Liver (tissue), 9 donors: Measurements from ENCODE around the gene ITPKB. TPM values are rescaled to one million over a fixed set of nuclear protein-coding genes. Genes with fewer than 3 reads are reported as not detected.

ENCODE experiments used
- DNase-seq: peaks from one replicate; pipeline ENCODE4 v3.0.0-alpha.2; 2017; ENCODE audit warnings: low spot score
- H3K27ac ChIP-seq, 2 donors: one replicate each; pipeline ENCODE4 v1.7.0; 2013; ENCODE audit warnings: inconsistent platforms in 2 of 2, low read length in 2 of 2, control low read depth in 1 of 2, low read depth in 1 of 2, mild to moderate bottlenecking in 1 of 2
- H3K27me3 ChIP-seq, 4 donors: one replicate each; pipeline versions ENCODE4 v1.6.1 to v1.7.0; 2013; ENCODE audit warnings: low read length in 3 of 4, inconsistent platforms in 1 of 4, mild to moderate bottlenecking in 1 of 4, moderate library complexity in 1 of 4; ENCODE audit not compliant: control insufficient read depth in 4 of 4, insufficient read depth in 4 of 4
- H3K36me3 ChIP-seq, 4 donors: one replicate each; pipeline versions ENCODE4 v1.6.1 to v1.7.0; 2013; ENCODE audit warnings: low read length in 3 of 4, mild to moderate bottlenecking in 3 of 4, low read depth in 1 of 4, moderate library complexity in 1 of 4; ENCODE audit not compliant: control insufficient read depth in 4 of 4, insufficient read depth in 3 of 4
- H3K4me1 ChIP-seq, 4 donors: one replicate each; pipeline versions ENCODE4 v1.6.1 to v1.7.0; 2013; ENCODE audit warnings: low read length in 3 of 4, mild to moderate bottlenecking in 3 of 4, moderate library complexity in 1 of 4; ENCODE audit not compliant: control insufficient read depth in 4 of 4, insufficient read depth in 4 of 4
- H3K4me3 ChIP-seq, 3 donors: one replicate each; pipeline versions ENCODE4 v1.6.1 to v1.7.0; 2013; ENCODE audit warnings: low read length in 3 of 3, control low read depth in 1 of 3, low read depth in 1 of 3, mild to moderate bottlenecking in 1 of 3
- H3K9ac ChIP-seq, 2 donors: one replicate each; pipeline ENCODE4 v1.7.0; 2013; ENCODE audit warnings: low read length in 2 of 2, mild to moderate bottlenecking in 2 of 2, moderate library complexity in 2 of 2, control low read depth in 1 of 2, low read depth in 1 of 2
- H3K9me3 ChIP-seq, 4 donors: one replicate each; pipeline versions ENCODE4 v1.6.1 to v1.7.0; 2013; ENCODE audit warnings: low read length in 3 of 4; ENCODE audit not compliant: control insufficient read depth in 4 of 4
- CTCF ChIP-seq: fragments of 150-350 bp; IDR thresholded peaks from 2 replicates; pipeline ENCODE4 v1.5.1; 2017; ENCODE audit warnings: improper control_type of control experiment, low read depth, low read length; ENCODE audit not compliant: missing input control
- EGR1 ChIP-seq, 2 donors: IDR thresholded peaks; 2 replicates each; pipeline ENCODE4 v1.6.1; 2016 to 2018; ENCODE audit warnings: antibody characterized with exemption in 2 of 2, low read depth in 2 of 2
- FOXA2 ChIP-seq: IDR thresholded peaks from 2 replicates; pipeline ENCODE4 v1.6.1; 2016; ENCODE audit warnings: antibody characterized with exemption
- HNF4A ChIP-seq, 2 donors: conservative IDR thresholded peaks; 2 replicates each; pipeline ENCODE4 v1.6.1; 2016; ENCODE audit warnings: antibody characterized with exemption in 2 of 2, mild to moderate bottlenecking in 2 of 2
- JUND ChIP-seq, 2 donors: IDR thresholded peaks; 2 replicates each; pipeline ENCODE4 v1.6.1; 2016; ENCODE audit warnings: antibody characterized with exemption in 2 of 2
- MAX ChIP-seq: IDR thresholded peaks from 2 replicates; pipeline ENCODE4 v1.6.1; 2016; ENCODE audit warnings: antibody characterized with exemption
- NR2F2 ChIP-seq: IDR thresholded peaks from 2 replicates; pipeline ENCODE4 v1.6.1; 2016; ENCODE audit warnings: antibody characterized with exemption
- RAD21 ChIP-seq, 2 donors: IDR thresholded peaks; 2 replicates each; pipeline ENCODE4 v1.6.1; 2016; ENCODE audit warnings: antibody characterized with exemption in 2 of 2, mild to moderate bottlenecking in 2 of 2
- TAF1 ChIP-seq: conservative IDR thresholded peaks from 2 replicates; pipeline ENCODE4 v1.6.1; 2016; ENCODE audit warnings: antibody characterized with exemption, mild to moderate bottlenecking
- YY1 ChIP-seq: IDR thresholded peaks from 2 replicates; pipeline ENCODE4 v1.6.1; 2016; ENCODE audit warnings: antibody characterized with exemption, mild to moderate bottlenecking
- ZBTB33 ChIP-seq: IDR thresholded peaks from 2 replicates; pipeline ENCODE4 v1.6.1; 2016; ENCODE audit warnings: antibody characterized with exemption
- WGBS: extraction: QIAGEN DNeasy Blood & Tissue Kit; methylation state at CpG from one replicate; pipeline ENCODE4 v1.1.7; 2013; 5-methylcytosine and 5-hydroxymethylcytosine counted together
- polyA plus RNA-seq, 2 donors: library from polyadenylated mRNA; stranded (reverse) in 1 of 2; unstranded in 1 of 2; fragments of 200-250 nt in 1 of 2; fragments of >200 nt in 1 of 2; fragmentation: Nextera tagmentation in 1 of 2; extraction: Ambion mirVana in 1 of 2; gene quantifications; one replicate each; pipeline versions ENCODE4 v1.2.1 to v1.2.3, GENCODE V29; 2013 to 2015
- total RNA-seq, 2 donors: library from RNA; depleted of rRNA; stranded (reverse); fragments of >200 nt; gene quantifications; one replicate each; pipeline ENCODE4 v1.2.3, GENCODE V29; 2014
- TF ChIP-seq, protein P1 (sequence below): IDR thresholded peaks from 2 replicates; pipeline ENCODE4 v1.6.1; 2016; ENCODE audit warnings: antibody characterized with exemption, mild to moderate bottlenecking
- TF ChIP-seq, protein P2 (sequence below): IDR thresholded peaks from 2 replicates; pipeline ENCODE4 v1.6.1; 2016; ENCODE audit warnings: antibody characterized with exemption
- donor health status: healthy.
- donor health status: healthy.
- donor health status: healthy.
- donor health status: healthy.
- donor health status: healthy.

ITPKB gene
- total and polyA plus RNA-seq, 4 donors, result 0.61 to 5.8 (median 3.7) TPM

GRCh38 chr1:226674892-226675714 lies 64.0 kb downstream of the ITPKB start:
- Histone ChIP-seq H3K27me3 (no peaks in the 10 kb centered on the region), H3K4me3 (no peak overlapping the region), H3K9ac (no peak overlapping the region), H3K36me3 (no peaks in the 10 kb centered on the region), H3K9me3 (no peaks in the 10 kb centered on the region), H3K27ac (peak overlapping the region; percentile 47 to 84), H3K4me1 (peaks cover 0 to 2% (median under 1%) of the 10 kb centered on the region in 4 donors)
- TF ChIP-seq, protein P1, sequence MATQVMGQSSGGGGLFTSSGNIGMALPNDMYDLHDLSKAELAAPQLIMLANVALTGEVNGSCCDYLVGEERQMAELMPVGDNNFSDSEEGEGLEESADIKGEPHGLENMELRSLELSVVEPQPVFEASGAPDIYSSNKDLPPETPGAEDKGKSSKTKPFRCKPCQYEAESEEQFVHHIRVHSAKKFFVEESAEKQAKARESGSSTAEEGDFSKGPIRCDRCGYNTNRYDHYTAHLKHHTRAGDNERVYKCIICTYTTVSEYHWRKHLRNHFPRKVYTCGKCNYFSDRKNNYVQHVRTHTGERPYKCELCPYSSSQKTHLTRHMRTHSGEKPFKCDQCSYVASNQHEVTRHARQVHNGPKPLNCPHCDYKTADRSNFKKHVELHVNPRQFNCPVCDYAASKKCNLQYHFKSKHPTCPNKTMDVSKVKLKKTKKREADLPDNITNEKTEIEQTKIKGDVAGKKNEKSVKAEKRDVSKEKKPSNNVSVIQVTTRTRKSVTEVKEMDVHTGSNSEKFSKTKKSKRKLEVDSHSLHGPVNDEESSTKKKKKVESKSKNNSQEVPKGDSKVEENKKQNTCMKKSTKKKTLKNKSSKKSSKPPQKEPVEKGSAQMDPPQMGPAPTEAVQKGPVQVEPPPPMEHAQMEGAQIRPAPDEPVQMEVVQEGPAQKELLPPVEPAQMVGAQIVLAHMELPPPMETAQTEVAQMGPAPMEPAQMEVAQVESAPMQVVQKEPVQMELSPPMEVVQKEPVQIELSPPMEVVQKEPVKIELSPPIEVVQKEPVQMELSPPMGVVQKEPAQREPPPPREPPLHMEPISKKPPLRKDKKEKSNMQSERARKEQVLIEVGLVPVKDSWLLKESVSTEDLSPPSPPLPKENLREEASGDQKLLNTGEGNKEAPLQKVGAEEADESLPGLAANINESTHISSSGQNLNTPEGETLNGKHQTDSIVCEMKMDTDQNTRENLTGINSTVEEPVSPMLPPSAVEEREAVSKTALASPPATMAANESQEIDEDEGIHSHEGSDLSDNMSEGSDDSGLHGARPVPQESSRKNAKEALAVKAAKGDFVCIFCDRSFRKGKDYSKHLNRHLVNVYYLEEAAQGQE, result no peak
- peak; percentile 9 for TF ChIP-seq NR2F2
- 48% methylated on average over 17 of the region's 17 CpGs for WGBS
- no peak for DNase-seq

DNA sequence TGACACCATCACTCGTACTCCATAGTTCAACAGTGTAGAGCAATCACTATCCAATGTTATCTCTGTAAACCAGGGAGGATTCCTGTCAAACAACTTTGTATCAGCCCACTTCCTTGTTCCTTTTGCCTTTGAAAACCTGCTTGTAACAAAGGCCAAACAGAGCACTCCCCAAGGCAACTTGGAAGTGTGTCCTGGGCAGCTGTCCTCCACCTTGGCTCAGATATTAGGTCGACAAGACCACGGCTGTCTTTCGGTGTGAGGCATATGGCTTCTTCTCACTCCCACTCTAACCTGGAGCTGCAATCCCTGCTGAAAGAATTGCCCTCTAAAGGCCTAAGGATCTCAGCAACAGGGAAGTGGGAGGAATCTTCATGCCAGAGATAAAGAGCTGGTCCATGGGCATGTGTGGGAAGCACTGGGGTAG lies 66.7 kb downstream of the ITPKB start:
- Histone ChIP-seq H3K27me3 (no peaks in the 10 kb centered on the region), H3K9ac (no peak overlapping the region), H3K36me3 (no peaks in the 10 kb centered on the region), H3K4me1 (peaks cover 0 to 2% (median 0%) of the 10 kb centered on the region in 4 donors), H3K9me3 (no peaks in the 10 kb centered on the region), H3K4me3 (no peak overlapping the region), H3K27ac (no peak overlapping the region)
- no peak for DNase-seq
- 65% methylated on average over 4 of the region's 4 CpGs for WGBS
- TF ChIP-seq MAX, result no peak
- TF ChIP-seq, protein P2, sequence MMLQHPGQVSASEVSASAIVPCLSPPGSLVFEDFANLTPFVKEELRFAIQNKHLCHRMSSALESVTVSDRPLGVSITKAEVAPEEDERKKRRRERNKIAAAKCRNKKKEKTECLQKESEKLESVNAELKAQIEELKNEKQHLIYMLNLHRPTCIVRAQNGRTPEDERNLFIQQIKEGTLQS, result no peak
- TF ChIP-seq TAF1, result no peak
- no peak for TF ChIP-seq FOXA2

- Histone ChIP-seq H3K9ac (no peak overlapping the region), H3K4me3 (no peak overlapping the region), H3K4me1 (no peaks in the 10 kb centered on the region), H3K27ac (no peak overlapping the region), H3K27me3 (no peaks in the 10 kb centered on the region), H3K36me3 (no peaks in the 10 kb centered on the region), H3K9me3 (no peaks in the 10 kb centered on the region)
- no peak for TF ChIP-seq ZBTB33
- no peak for TF ChIP-seq HNF4A (conservative IDR thresholded peaks at IDR 0.05)
- TF ChIP-seq FOXA2, result no peak
- no peak for TF ChIP-seq MAX
- no peak for TF ChIP-seq TAF1
- TF ChIP-seq JUND (IDR thresholded peaks at IDR 0.05), result no peak
- TF ChIP-seq CTCF, result no peak
- TF ChIP-seq EGR1 (IDR thresholded peaks at IDR 0.05; ENCODE audit: low read depth in 2 of 2), result no peak
- TF ChIP-seq YY1, result no peak
- TF ChIP-seq, protein P1, result no peak
- TF ChIP-seq RAD21 (IDR thresholded peaks at IDR 0.05), result no peak
- DNase-seq, result no peak
- WGBS, result 76% methylated on average over 5 of the region's 5 CpGs
Measured at GRCh38 chr1:226671277-226671676, 67.8 kb downstream of the ITPKB start.
